GM19324 (cell line): ENCODE data around the gene DIO2.

Source experiments
- ATAC-seq: cut with Tn5 transposase; IDR thresholded peaks from one replicate; pipeline ENCODE4 v1.9.1; 2021; ENCODE audit warnings: mild to moderate bottlenecking, moderate library complexity; ENCODE audit not compliant: unreplicated experiment, low FRiP score

The DIO2 gene

GRCh38 chr14:80172375-80173051, 38.8 kb downstream of the DIO2 start:
- ATAC-seq: no peak

DNA sequence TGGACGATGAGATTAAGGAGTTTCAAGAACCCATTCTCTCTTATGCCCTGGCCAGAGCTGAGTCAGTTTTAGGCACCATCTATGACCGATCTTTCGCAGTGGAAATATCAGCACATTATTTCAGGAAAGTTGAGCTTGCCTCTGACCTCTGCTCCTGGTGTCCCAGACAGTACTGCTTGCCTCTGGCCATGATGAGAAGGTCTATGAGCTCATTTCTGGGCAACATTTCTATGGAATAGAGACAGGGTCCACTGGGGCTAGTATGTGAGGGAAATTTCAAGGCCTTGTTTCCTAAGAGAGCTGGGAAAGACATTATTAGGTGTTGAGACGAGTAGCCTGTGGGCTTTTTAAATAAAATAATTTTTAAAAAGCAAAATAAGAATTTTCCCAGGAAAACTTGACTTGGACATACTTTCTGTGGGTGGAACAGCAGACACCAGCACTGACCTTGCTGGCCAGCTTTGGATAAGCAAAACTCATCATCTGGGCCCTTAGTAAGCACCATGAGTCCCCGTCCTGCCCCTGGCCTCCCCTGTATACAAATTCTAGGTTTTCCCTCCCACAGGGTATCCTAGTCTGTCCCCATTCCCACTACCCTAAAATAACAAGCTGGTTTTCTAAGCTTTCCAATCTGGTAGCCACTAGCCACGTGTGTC, 43.4 kb downstream of the DIO2 start:
- no peak for ATAC-seq

- no peak for ATAC-seq
Observed at GRCh38 chr14:80164991-80165721, 46.1 kb downstream of the DIO2 start.

DNA sequence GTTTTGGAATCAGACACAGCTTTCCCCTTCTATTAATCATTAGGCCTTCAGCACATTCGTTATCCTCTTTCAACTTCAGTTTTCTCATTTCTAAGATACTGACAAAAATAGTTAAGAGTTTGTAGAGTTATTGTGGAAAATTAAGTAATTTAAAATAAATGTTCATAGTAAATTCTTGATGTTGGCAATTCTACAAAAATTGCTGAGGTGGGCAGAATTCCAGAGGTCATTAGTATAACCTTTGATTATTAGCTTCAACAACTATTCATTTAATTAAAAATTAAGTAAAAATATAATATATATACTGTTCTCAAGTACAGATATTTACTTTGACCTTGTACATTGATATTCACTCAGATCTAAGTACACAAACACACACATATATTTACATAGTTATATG, 58.5 kb downstream of the DIO2 start:
- no peak for ATAC-seq

DNA sequence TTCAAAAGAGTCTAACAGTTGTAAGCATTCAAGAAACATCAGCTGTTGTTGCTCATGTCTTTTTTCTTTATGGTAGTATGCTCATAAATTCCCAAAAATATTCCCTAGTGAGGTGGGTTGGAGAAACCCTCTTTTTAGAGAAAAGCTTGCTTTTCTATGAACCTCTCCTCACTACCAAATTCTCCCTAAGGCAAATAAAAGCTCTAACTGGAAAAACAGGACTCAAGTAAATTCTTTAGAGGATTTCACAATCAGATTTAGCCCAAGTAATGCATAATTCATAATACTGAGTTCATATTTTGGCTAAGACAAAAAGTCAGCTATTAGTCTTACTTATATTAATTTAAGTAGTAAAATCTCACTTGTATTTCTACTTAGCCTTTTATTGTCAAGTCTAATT, 59.1 kb downstream of the DIO2 start:
- no peak for ATAC-seq

GRCh38 chr14:80150301-80150700, 61.0 kb downstream of the DIO2 start:
- no peak for ATAC-seq
